ENCODE measurements around the gene SRL.
"Not testable (repeated sequence)": the region's sequence is repeated elsewhere in the genome, so short reads cannot be mapped to it uniquely, and the experiment has no call there.

The SRL gene

GRCh38 chr16:4257646-4258556 lies 16.0 kb upstream of the SRL start:
- no peak for DNase-seq

- peak; percentile 100 for DNase-seq
These were observed 11.7 kb upstream of the SRL start for GRCh38 chr16:4253394-4254150.

GRCh38 chr16:4253012-4253393 lies 11.1 kb upstream of the SRL start:
- DNase-seq: not testable (repeated sequence)

- DNase-seq: no peak
These were observed 7.8 kb upstream of the SRL start for GRCh38 chr16:4249530-4250308.

- no peak for DNase-seq
These were observed 5.5 kb upstream of the SRL start for GRCh38 chr16:4247460-4247784.

GRCh38 chr16:4246777-4247459 lies 5.0 kb upstream of the SRL start:
- no peak for DNase-seq

GRCh38 chr16:4245077-4245791 lies 3.4 kb upstream of the SRL start:
- no peak for DNase-seq

- DNase-seq: no peak
These were observed 2.6 kb upstream of the SRL start for GRCh38 chr16:4244254-4245076.

GRCh38 chr16:4241258-4241927 lies 487 bp downstream of the SRL start:
- no peak for DNase-seq

GRCh38 chr16:4240624-4241023 lies 1.3 kb downstream of the SRL start:
- no peak for DNase-seq

- no peak for DNase-seq
These were observed 2.2 kb downstream of the SRL start for GRCh38 chr16:4239682-4240175.

- DNase-seq: no peak
These were observed 2.9 kb downstream of the SRL start for GRCh38 chr16:4239020-4239419.

GRCh38 chr16:4233431-4233830 lies 8.4 kb downstream of the SRL start:
- no peak for DNase-seq

- DNase-seq: no peak
These were observed 9.1 kb downstream of the SRL start for GRCh38 chr16:4232541-4233386.

GRCh38 chr16:4231886-4232285 lies 10.0 kb downstream of the SRL start:
- no peak for DNase-seq

- no peak for DNase-seq
These were observed 10.5 kb downstream of the SRL start for GRCh38 chr16:4231367-4231766.

- no peak for DNase-seq
These were observed 14.9 kb downstream of the SRL start for GRCh38 chr16:4227040-4227332.

GRCh38 chr16:4226251-4227039 lies 15.4 kb downstream of the SRL start:
- DNase-seq: no peak

- no peak for DNase-seq
These were observed 16.8 kb downstream of the SRL start for GRCh38 chr16:4225075-4225474.

All from activated CD4-positive, alpha-beta T cell treated with anti-CD3 and anti-CD28 coated beads for 48 hours (primary cell).